GM18861 (cell line): ENCODE results near the gene RTL5.

Source experiments
- ATAC-seq: cut with Tn5 transposase; IDR thresholded peaks from one replicate; pipeline ENCODE4 v1.9.1; 2021; ENCODE audit not compliant: unreplicated experiment

Gene RTL5

GRCh38 chrX:72110051-72110875 lies 21.5 kb downstream of the RTL5 start:
- no peak for ATAC-seq

DNA sequence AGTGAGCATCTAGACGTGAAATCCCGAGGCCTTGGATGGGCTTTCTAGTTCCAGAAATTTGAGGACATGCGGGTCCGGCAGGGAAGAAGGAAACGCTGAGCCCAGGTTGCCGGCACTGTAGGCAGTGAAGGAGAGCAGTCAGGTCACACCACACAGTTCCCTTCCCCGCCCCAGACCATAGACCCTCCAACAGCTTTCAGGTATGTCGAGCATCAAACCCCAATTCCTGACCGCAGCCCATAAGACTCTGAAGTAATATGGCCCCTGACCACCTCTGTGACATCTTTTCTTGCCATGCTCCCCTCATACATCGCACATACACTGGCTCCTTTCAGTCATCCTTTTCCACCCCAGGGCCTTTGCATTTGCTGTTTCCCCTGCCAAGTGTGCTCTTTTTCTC lies 23.0 kb downstream of the RTL5 start:
- ATAC-seq: no peak

- ATAC-seq: no peak
Observed at GRCh38 chrX:72107841-72108595, 23.7 kb downstream of the RTL5 start.

- no peak for ATAC-seq
Observed at GRCh38 chrX:72107320-72107719, 24.4 kb downstream of the RTL5 start.

DNA sequence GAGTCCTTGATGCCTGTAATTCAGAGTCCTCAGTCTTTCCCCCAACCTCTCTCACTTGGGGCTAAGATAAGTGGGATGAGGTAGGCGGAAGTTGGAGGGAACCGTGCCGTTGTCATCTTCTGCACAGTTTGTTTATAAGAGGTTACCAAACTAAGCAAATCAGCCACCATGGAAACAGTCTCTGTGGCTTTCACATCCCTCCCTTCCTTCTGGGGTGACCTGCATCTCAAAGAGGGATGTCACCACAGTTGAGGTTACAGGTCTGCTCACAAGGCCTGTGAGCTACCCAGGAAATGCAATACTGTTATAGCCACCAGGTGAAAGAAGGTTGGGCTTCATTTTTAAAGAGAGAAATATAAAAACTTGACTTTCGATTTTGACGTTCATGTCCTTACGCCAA lies 26.3 kb downstream of the RTL5 start:
- ATAC-seq: no peak

GRCh38 chrX:72102760-72103159 lies 29.0 kb downstream of the RTL5 start:
- ATAC-seq: no peak

- no peak for ATAC-seq
Observed at GRCh38 chrX:72102126-72102525, 29.6 kb downstream of the RTL5 start.

DNA sequence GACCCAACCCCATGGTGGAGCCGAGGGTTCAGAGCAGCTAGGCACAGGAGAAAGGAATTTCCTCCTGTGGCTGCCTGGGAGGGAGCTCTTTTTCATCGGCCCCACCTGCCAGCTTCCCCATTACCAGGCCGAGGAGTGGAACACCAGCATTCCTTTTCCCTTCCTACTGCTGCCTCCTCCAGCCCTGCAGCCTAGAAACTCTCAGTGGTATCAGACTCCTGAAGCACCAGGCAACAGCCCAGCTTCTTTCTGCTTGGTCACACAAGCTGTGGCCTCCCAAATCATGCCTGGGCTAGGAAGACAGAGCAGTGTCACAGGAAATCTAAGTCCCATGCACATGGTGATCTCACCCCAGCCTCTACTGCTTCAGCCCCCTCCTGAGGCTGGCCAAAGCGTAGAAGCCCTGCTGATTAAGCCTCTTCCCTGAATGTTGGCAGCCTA lies 30.1 kb downstream of the RTL5 start:
- ATAC-seq: no peak

DNA sequence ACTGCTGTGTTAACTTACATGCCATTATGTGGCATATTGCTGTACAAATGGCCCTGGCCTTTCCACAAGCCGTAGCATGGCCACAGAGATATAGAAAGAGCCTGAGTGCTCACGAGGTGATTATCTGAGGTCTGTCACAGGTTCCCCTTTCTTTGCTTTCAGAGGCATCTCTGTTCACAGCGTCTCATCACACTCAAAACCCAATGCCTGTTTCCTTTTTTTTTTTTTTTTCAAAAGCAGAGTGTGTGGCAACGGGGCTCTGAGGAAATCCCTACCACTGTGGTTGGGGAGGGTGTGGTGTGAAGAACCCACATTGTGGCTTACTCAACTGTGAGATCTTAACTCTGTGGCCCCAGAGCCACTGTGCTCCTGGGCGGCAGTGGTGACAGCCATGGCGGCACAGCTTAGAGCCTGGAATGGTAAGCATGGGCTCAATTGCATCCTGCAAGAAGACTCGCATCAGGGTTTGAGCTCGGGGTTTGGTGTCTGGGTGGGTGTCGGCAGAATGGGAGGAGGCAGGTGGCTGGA lies 30.8 kb downstream of the RTL5 start:
- ATAC-seq: peak; percentile 69

GRCh38 chrX:72100051-72100755 lies 31.5 kb downstream of the RTL5 start:
- ATAC-seq: no peak

DNA sequence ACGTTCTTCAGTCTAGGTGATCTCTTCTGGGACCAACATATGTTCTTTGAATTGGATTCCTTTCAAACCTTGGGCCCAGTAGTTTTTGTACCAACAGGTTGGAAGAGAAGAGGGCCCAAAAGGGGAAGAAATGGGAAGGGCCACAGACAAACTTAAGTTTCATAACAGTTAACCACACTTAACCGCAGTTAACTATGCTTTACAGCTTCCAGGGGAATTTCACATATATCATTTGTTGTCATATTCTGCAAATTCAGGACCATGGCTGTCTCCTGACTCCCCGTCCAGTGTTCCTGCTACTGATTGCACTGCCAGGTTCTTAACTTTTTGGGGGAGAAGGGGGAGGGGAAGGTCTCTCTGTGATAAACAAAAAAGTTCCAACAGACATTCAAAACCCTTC lies 34.6 kb downstream of the RTL5 start:
- no peak for ATAC-seq

DNA sequence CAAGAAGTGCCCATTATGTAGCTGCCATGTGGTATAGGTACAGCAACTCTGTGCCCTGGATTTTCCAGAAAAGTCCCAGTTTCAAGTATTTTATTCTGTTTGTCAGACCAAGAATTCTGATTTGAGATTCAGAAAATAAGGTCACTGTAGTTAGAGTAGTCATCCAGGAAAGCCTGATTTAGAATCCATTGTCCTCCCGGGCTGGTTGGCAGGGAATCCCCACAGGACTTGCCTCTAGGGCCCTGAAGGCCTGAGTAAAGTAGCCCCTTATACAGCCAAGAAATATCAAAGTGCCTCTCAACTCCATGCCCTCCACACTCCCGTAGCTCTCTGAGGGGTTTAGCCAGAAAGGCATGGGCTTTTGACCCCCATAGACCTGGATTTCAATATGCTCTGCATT lies 36.3 kb downstream of the RTL5 start:
- ATAC-seq: no peak

- ATAC-seq: peak; percentile 78
Observed at GRCh38 chrX:72094894-72095293, 36.8 kb downstream of the RTL5 start.

GRCh38 chrX:72089254-72089653 lies 42.5 kb downstream of the RTL5 start:
- ATAC-seq: no peak

- ATAC-seq: no peak
Observed at GRCh38 chrX:72088761-72089160, 43.0 kb downstream of the RTL5 start.

DNA sequence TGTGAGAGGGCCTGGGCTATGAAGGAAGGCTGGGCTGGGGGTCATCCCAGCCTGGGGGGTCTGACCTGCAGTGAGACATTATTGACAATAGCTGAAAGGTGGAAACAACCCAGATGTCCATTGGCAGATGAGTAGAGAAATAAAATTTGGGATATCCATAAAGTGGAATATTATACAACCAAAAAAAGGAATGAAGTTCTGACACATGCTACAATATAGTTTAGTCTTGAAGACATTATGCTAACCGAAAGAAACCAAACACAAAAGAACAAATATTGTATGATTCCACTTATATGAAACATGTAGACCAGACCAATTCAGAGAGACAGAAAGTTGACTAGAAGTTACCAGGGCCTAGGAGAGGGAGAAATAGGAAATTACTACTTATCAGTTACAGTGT lies 44.7 kb downstream of the RTL5 start:
- ATAC-seq: no peak

- no peak for ATAC-seq
Observed at GRCh38 chrX:72084114-72084513, 47.6 kb downstream of the RTL5 start.

- ATAC-seq: no peak
Observed at GRCh38 chrX:72083291-72083690, 48.4 kb downstream of the RTL5 start.

- ATAC-seq: no peak
Observed at GRCh38 chrX:72081605-72082320, 50.0 kb downstream of the RTL5 start.

DNA sequence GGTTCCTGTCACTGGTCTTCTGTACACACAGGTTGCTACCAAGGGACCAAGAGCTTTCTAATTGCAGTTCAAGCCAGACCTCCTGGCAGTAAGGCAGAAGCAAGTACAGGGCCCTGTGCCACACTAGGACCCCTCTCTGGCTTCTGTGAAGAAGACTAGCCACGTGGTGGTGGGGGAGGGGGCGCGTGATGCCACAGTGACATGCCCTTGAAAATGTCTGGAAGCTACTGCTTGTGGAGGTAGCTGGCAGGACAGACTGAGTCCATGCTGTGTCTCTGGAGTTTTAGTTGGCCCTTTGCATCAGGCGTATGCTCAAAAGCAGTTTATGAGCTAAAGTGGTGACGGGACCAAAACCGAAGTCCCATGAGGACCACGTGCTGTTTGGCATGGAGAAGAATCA lies 50.9 kb downstream of the RTL5 start:
- ATAC-seq: no peak

GRCh38 chrX:72080150-72080549 lies 51.6 kb downstream of the RTL5 start:
- no peak for ATAC-seq
